Rectal smooth muscle tissue (tissue), 1 donor: ENCODE measurements around the gene IL24.

Experiments used
- H3K27ac ChIP-seq: one replicate; pipeline ENCODE4 v1.7.0; 2013; ENCODE audit warnings: low read depth, low read length, inconsistent platforms
- H3K27me3 ChIP-seq: one replicate; pipeline ENCODE4 v1.7.0; 2013; ENCODE audit warnings: low read length; ENCODE audit not compliant: control insufficient read depth, insufficient read depth
- H3K36me3 ChIP-seq: one replicate; pipeline ENCODE4 v1.7.0; 2013; ENCODE audit warnings: low read length; ENCODE audit not compliant: control insufficient read depth, insufficient read depth
- H3K4me1 ChIP-seq: one replicate; pipeline ENCODE4 v1.7.0; 2013; ENCODE audit warnings: low read length; ENCODE audit not compliant: control insufficient read depth, insufficient read depth
- H3K4me3 ChIP-seq: one replicate; pipeline ENCODE4 v1.7.0; 2013; ENCODE audit warnings: low read length
- H3K9ac ChIP-seq: one replicate; pipeline ENCODE4 v1.7.0; 2013; ENCODE audit warnings: low read length

IL24 gene

GRCh38 chr1:206885341-206886060 is 11.7 kb upstream of the IL24 start:
- H3K36me3 ChIP-seq, result no peaks in the 10 kb centered on the region
- no peaks in the 10 kb centered on the region for H3K4me1 ChIP-seq
- H3K4me3 ChIP-seq, result no peak overlapping the region
- no peak overlapping the region for H3K27ac ChIP-seq
- no peaks in the 10 kb centered on the region for H3K27me3 ChIP-seq
- H3K9ac ChIP-seq, result no peak overlapping the region

GRCh38 chr1:206886831-206887230 is 10.4 kb upstream of the IL24 start:
- H3K27ac ChIP-seq, result no peak overlapping the region
- H3K36me3 ChIP-seq, result no peaks in the 10 kb centered on the region
- H3K27me3 ChIP-seq, result no peaks in the 10 kb centered on the region
- H3K4me3 ChIP-seq, result no peak overlapping the region
- H3K4me1 ChIP-seq, result no peaks in the 10 kb centered on the region
- H3K9ac ChIP-seq, result no peak overlapping the region

- H3K9ac ChIP-seq, result no peak overlapping the region
- H3K36me3 ChIP-seq, result no peaks in the 10 kb centered on the region
- no peaks in the 10 kb centered on the region for H3K27me3 ChIP-seq
- H3K4me3 ChIP-seq, result no peak overlapping the region
- no peaks in the 10 kb centered on the region for H3K4me1 ChIP-seq
- H3K27ac ChIP-seq, result no peak overlapping the region
Measured at GRCh38 chr1:206887701-206888100, 9.5 kb upstream of the IL24 start.

- no peak overlapping the region for H3K9ac ChIP-seq
- H3K4me3 ChIP-seq, result no peak overlapping the region
- no peak overlapping the region for H3K27ac ChIP-seq
- H3K27me3 ChIP-seq, result no peaks in the 10 kb centered on the region
- no peaks in the 10 kb centered on the region for H3K36me3 ChIP-seq
- H3K4me1 ChIP-seq, result no peaks in the 10 kb centered on the region
Measured at GRCh38 chr1:206890125-206891060, 6.8 kb upstream of the IL24 start.

- no peaks in the 10 kb centered on the region for H3K27me3 ChIP-seq
- no peaks in the 10 kb centered on the region for H3K36me3 ChIP-seq
- no peak overlapping the region for H3K27ac ChIP-seq
- no peak overlapping the region for H3K4me3 ChIP-seq
- H3K4me1 ChIP-seq, result no peaks in the 10 kb centered on the region
- H3K9ac ChIP-seq, result no peak overlapping the region
Measured at GRCh38 chr1:206891412-206891811, 5.8 kb upstream of the IL24 start.

GRCh38 chr1:206892351-206892984 is 4.8 kb upstream of the IL24 start:
- H3K4me1 ChIP-seq, result no peaks in the 10 kb centered on the region

GRCh38 chr1:206893380-206893779 is 3.9 kb upstream of the IL24 start:
- no peaks in the 10 kb centered on the region for H3K36me3 ChIP-seq
- H3K4me3 ChIP-seq, result no peak overlapping the region
- H3K9ac ChIP-seq, result no peak overlapping the region
- no peaks in the 10 kb centered on the region for H3K27me3 ChIP-seq
- H3K27ac ChIP-seq, result no peak overlapping the region
- H3K4me1 ChIP-seq, result no peaks in the 10 kb centered on the region

More at GRCh38 chr1:206892351-206892984, 4.8 kb upstream of the IL24 start:
- Histone ChIP-seq H3K36me3 (no peaks in the 10 kb centered on the region), H3K9ac (no peak overlapping the region), H3K27me3 (no peaks in the 10 kb centered on the region), H3K27ac (no peak overlapping the region), H3K4me3 (no peak overlapping the region)

GRCh38 chr1:206895325-206895724 is 1.9 kb upstream of the IL24 start:
- no peak overlapping the region for H3K9ac ChIP-seq
- H3K27me3 ChIP-seq, result no peaks in the 10 kb centered on the region
- H3K36me3 ChIP-seq, result no peaks in the 10 kb centered on the region
- H3K4me3 ChIP-seq, result no peak overlapping the region
- H3K4me1 ChIP-seq, result no peaks in the 10 kb centered on the region
- H3K27ac ChIP-seq, result no peak overlapping the region

GRCh38 chr1:206895837-206896242 is 1.4 kb upstream of the IL24 start:
- Histone ChIP-seq H3K9ac (no peak overlapping the region), H3K4me3 (no peak overlapping the region), H3K4me1 (no peaks in the 10 kb centered on the region), H3K36me3 (no peaks in the 10 kb centered on the region), H3K27ac (no peak overlapping the region), H3K27me3 (no peaks in the 10 kb centered on the region)

- H3K27me3 ChIP-seq, result no peaks in the 10 kb centered on the region
- H3K27ac ChIP-seq, result no peak overlapping the region
- H3K4me1 ChIP-seq, result no peaks in the 10 kb centered on the region
- no peak overlapping the region for H3K9ac ChIP-seq
- no peak overlapping the region for H3K4me3 ChIP-seq
- no peaks in the 10 kb centered on the region for H3K36me3 ChIP-seq
Measured at GRCh38 chr1:206896261-206896660, 982 bp upstream of the IL24 start.

GRCh38 chr1:206898089-206898914 is 1.1 kb downstream of the IL24 start:
- H3K4me3 ChIP-seq, result no peak overlapping the region
- H3K27ac ChIP-seq, result no peak overlapping the region

More at GRCh38 chr1:206898089-206898914, 1.1 kb downstream of the IL24 start:
- Histone ChIP-seq H3K4me1 (no peaks in the 10 kb centered on the region), H3K9ac (no peak overlapping the region), H3K36me3 (no peaks in the 10 kb centered on the region), H3K27me3 (no peaks in the 10 kb centered on the region)
